ENCODE data around the gene KDM1A. TPM values are rescaled to one million over a fixed set of nuclear protein-coding genes. Genes with fewer than 3 reads are reported as not detected.

KDM1A gene
- total and polyA plus RNA-seq, 9 of the 15 experiments (the other 6 are each of a cell fraction or from before 2014, with no cell fraction given): 59.2 to 181 (median 168) TPM

DNA sequence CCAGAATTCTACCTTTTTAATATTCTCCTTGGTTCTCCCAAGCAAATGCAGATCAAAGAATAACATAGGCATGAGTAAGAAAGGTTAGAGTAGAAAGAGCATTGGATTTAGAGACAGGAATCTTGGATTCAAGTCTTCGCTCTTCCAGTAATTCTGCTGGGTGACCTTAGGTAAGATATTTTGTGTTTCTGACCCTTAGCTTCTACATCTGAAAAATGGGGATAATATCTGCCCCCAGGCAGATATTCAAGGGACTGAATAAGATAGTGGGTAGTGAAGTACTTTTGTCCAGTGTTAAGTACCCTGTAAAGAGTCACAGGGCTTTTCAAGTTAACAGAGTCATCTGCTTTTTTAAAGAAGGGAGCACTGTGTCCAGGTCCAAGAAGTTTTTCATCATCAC lies 70.8 kb downstream of the KDM1A start:
- no peaks in the 10 kb centered on the region for H3K9me1 ChIP-seq (ENCODE audit: control insufficient read depth, insufficient read depth, low read length)
- BruUV-seq (replicated peaks): no TSS peak
- H3K4me1 ChIP-seq (replicated peaks in 1 of 2; ENCODE audit: control insufficient read depth in 2 of 2, insufficient read depth in 2 of 2, low read length in 2 of 2): no peaks in the 10 kb centered on the region
- no peak overlapping the region for H3K4me2 ChIP-seq (ENCODE audit: insufficient read depth, low read length)
- no peak for ATAC-seq
- ChIA-PET POLR2A (interaction anchor here (1.9 kb wide), 1 partner anchor 9 kb away, joined by 6 read pairs; no protein-coding TSS in a partner anchor), CTCF (ENCODE audit: low intra/inter-chr PET ratio) (no interaction called here)
- no peak overlapping the region for H2AFZ ChIP-seq (ENCODE audit: low read depth, low read length)
- DNase-seq (ENCODE audit: extremely low read depth in 1 of 4, low spot score in 3 of 4): no peak
- no peaks in the 10 kb centered on the region for H3K27me3 ChIP-seq (ENCODE audit: control insufficient read depth in 2 of 2, insufficient read depth in 2 of 2, low read length in 2 of 2)
- 94% methylated on average over 1 of the region's 1 CpG for WGBS (ENCODE audit: insufficient coverage, low coverage, missing lambda C conversion rate)
- H3K79me2 ChIP-seq (ENCODE audit: control insufficient read depth, insufficient read depth, low read length): no peaks in the 10 kb centered on the region
- H3K27ac ChIP-seq (ENCODE audit: extremely low read depth, low read depth, low read length): no peak overlapping the region
- in situ Hi-C loops (cut with MboI): loop anchor here (10.0 kb wide), 1 partner anchor 115 kb away; the partner anchor contains the start of gene LACTBL1
- H4K20me1 ChIP-seq (replicated peaks; ENCODE audit: control insufficient read depth, insufficient read depth, low read length): no peaks in the 10 kb centered on the region; the same call in 1 of the 2 replicates
- no peak for FAIRE-seq
- no peak overlapping the region for H3K4me3 ChIP-seq
- H3K36me3 ChIP-seq (ENCODE audit: control insufficient read depth, insufficient read depth, low read length): peaks cover 76% of the 10 kb centered on the region; the same call in 2 of the 3 replicates
- no peaks in the 10 kb centered on the region for H3K9me3 ChIP-seq (replicated peaks; ENCODE audit: control insufficient read depth, insufficient read depth, low read depth, low read length)
- intact Hi-C loops (cut with micrococcal nuclease): loop anchor here (10.0 kb wide), 1 partner anchor 185 kb away; no protein-coding TSS in a partner anchor
- H3K9ac ChIP-seq (ENCODE audit: insufficient read depth in 1 of 2, low read depth in 2 of 2, low read length in 2 of 2): no peak overlapping the region
- TF ChIP-seq CC2D1A (IDR thresholded peaks at IDR 0.05) (no peak), PTTG1 (tag; IDR thresholded peaks at IDR 0.05; ENCODE audit: low read depth) (no peak)

DNA sequence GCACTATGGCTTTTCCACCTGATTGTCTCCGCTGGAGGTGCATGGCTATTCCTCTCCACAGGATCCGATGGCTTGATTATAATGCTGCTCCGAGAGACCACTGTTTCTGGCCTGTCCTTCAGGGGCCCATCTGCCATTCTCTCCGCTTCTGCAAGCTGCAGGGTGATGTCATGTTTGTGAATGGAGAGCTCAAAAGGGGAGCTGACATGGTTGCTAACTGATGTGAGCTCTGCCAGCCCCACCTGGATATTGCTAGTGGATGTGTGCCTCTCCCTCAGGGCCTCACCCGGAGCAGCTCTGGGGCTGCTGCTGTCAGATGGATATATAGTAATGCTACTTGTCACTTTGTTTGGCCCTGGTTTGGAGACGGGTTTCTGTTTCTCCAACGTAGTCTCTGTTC lies 72.3 kb downstream of the KDM1A start:
- no peak overlapping the region for H3K4me2 ChIP-seq (ENCODE audit: insufficient read depth, low read length)
- FAIRE-seq (no peak), ATAC-seq (no peak), DNase-seq (ENCODE audit: extremely low read depth in 1 of 4, low spot score in 3 of 4) (no peak)
- peaks cover 61% of the 10 kb centered on the region; the same call in 2 of the 3 replicates for H3K36me3 ChIP-seq (ENCODE audit: control insufficient read depth, insufficient read depth, low read length)
- H3K9me3 ChIP-seq (replicated peaks; ENCODE audit: control insufficient read depth, insufficient read depth, low read depth, low read length): no peaks in the 10 kb centered on the region
- H3K27ac ChIP-seq (ENCODE audit: extremely low read depth, low read depth, low read length): no peak overlapping the region
- H4K20me1 ChIP-seq (replicated peaks; ENCODE audit: control insufficient read depth, insufficient read depth, low read length): no peaks in the 10 kb centered on the region; the same call in 1 of the 2 replicates
- ChIA-PET CTCF (ENCODE audit: low intra/inter-chr PET ratio) (no interaction called here), POLR2A (interaction anchor here (0.7 kb wide), 2 partner anchors 16 to 128 kb away, joined by 3 read pairs; no protein-coding TSS in a partner anchor)
- H3K9me1 ChIP-seq (ENCODE audit: control insufficient read depth, insufficient read depth, low read length): no peaks in the 10 kb centered on the region
- 85% methylated on average over 7 of the region's 7 CpGs for WGBS (ENCODE audit: insufficient coverage, low coverage, missing lambda C conversion rate)
- H2AFZ ChIP-seq (ENCODE audit: low read depth, low read length): no peak overlapping the region
- no peaks in the 10 kb centered on the region for H3K79me2 ChIP-seq (ENCODE audit: control insufficient read depth, insufficient read depth, low read length)
- no peak overlapping the region for H3K4me3 ChIP-seq
- no TSS peak for BruUV-seq (replicated peaks)
- in situ Hi-C loops (cut with MboI) (loop anchor here (10.0 kb wide), 1 partner anchor 117 kb away; the partner anchor contains the start of gene LACTBL1), intact Hi-C loops (cut with micrococcal nuclease) (loop anchor here (10.0 kb wide), 1 partner anchor 183 kb away; no protein-coding TSS in a partner anchor)
- no peaks in the 10 kb centered on the region for H3K4me1 ChIP-seq (replicated peaks in 1 of 2; ENCODE audit: control insufficient read depth in 2 of 2, insufficient read depth in 2 of 2, low read length in 2 of 2)
- no peaks in the 10 kb centered on the region for H3K27me3 ChIP-seq (ENCODE audit: control insufficient read depth in 2 of 2, insufficient read depth in 2 of 2, low read length in 2 of 2)
- H3K9ac ChIP-seq (ENCODE audit: insufficient read depth in 1 of 2, low read depth in 2 of 2, low read length in 2 of 2): no peak overlapping the region
- TF ChIP-seq STAG1 (CRISPR knock-in tag; IDR thresholded peaks at IDR 0.05; ENCODE audit: borderline replicate concordance): no peak
- TF ChIP-seq, protein P1, sequence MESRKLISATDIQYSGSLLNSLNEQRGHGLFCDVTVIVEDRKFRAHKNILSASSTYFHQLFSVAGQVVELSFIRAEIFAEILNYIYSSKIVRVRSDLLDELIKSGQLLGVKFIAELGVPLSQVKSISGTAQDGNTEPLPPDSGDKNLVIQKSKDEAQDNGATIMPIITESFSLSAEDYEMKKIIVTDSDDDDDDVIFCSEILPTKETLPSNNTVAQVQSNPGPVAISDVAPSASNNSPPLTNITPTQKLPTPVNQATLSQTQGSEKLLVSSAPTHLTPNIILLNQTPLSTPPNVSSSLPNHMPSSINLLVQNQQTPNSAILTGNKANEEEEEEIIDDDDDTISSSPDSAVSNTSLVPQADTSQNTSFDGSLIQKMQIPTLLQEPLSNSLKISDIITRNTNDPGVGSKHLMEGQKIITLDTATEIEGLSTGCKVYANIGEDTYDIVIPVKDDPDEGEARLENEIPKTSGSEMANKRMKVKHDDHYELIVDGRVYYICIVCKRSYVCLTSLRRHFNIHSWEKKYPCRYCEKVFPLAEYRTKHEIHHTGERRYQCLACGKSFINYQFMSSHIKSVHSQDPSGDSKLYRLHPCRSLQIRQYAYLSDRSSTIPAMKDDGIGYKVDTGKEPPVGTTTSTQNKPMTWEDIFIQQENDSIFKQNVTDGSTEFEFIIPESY (CRISPR knock-in tag; IDR thresholded peaks at IDR 0.05): no peak
- no peak for TF ChIP-seq STAT5B (CRISPR knock-in tag; IDR thresholded peaks at IDR 0.05)
- no peak for TF ChIP-seq BRF1 (IDR thresholded peaks at IDR 0.05; ENCODE audit: borderline replicate concordance, extremely low read depth, insufficient read length)
- TF ChIP-seq, protein P2, sequence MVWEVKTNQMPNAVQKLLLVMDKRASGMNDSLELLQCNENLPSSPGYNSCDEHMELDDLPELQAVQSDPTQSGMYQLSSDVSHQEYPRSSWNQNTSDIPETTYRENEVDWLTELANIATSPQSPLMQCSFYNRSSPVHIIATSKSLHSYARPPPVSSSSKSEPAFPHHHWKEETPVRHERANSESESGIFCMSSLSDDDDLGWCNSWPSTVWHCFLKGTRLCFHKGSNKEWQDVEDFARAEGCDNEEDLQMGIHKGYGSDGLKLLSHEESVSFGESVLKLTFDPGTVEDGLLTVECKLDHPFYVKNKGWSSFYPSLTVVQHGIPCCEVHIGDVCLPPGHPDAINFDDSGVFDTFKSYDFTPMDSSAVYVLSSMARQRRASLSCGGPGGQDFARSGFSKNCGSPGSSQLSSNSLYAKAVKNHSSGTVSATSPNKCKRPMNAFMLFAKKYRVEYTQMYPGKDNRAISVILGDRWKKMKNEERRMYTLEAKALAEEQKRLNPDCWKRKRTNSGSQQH (CRISPR knock-in tag; IDR thresholded peaks at IDR 0.05): no peak
- TF ChIP-seq SMAD1 (IDR thresholded peaks at IDR 0.05; ENCODE audit: low read depth, low read length, partially characterized antibody): no peak
- TF ChIP-seq, protein P3, sequence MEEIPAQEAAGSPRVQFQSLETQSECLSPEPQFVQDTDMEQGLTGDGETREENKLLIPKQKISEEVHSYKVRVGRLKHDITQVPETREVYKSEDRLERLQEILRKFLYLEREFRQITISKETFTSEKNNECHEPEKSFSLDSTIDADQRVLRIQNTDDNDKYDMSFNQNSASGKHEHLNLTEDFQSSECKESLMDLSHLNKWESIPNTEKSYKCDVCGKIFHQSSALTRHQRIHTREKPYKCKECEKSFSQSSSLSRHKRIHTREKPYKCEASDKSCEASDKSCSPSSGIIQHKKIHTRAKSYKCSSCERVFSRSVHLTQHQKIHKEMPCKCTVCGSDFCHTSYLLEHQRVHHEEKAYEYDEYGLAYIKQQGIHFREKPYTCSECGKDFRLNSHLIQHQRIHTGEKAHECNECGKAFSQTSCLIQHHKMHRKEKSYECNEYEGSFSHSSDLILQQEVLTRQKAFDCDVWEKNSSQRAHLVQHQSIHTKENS (CRISPR knock-in tag; IDR thresholded peaks at IDR 0.05): no peak
- no peak for TF ChIP-seq ZNF445 (CRISPR knock-in tag; IDR thresholded peaks at IDR 0.05; ENCODE audit: low read depth)

Measured in K562 (cell line).